Gastroesophageal sphincter (tissue), 4 donors: ENCODE measurements around the gene AASDH. TPM values are rescaled to one million over a fixed set of nuclear protein-coding genes. Genes with fewer than 3 reads are reported as not detected.

Experiments
- ATAC-seq: fragments of 150-250 bp; one replicate; pipeline ENCODE4 v1.9.1; 2016; ENCODE audit warnings: mild to moderate bottlenecking, moderate library complexity
- H3K27ac ChIP-seq, 4 donors: fragments of 200-600 bp; sonication (generic) in 3 of 4; 1 replicate in 3 of 4; 2 replicates in 1 of 4; pipeline ENCODE4 v1.5.1; 2016 to 2019
- H3K27me3 ChIP-seq: fragments of 200-600 bp; sonication (generic); one replicate; pipeline ENCODE4 v1.5.1; 2019
- H3K36me3 ChIP-seq, 2 donors: fragments of 200-600 bp; sonication (generic); one replicate each; pipeline ENCODE4 v1.5.1; 2019; ENCODE audit warnings: control low read depth in 1 of 2
- H3K4me1 ChIP-seq, 3 donors: fragments of 200-600 bp; sonication (generic); 1 replicate in 2 of 3; 2 replicates in 1 of 3; pipeline ENCODE4 v1.5.1; 2016 to 2019; ENCODE audit warnings: control low read depth in 2 of 3
- H3K4me3 ChIP-seq, 2 donors: fragments of 200-600 bp; sonication (generic); one replicate each; pipeline ENCODE4 v1.5.1; 2019; ENCODE audit warnings: mild to moderate bottlenecking in 1 of 2, moderate library complexity in 1 of 2
- H3K9me3 ChIP-seq, 3 donors: fragments of 200-600 bp; sonication (generic); one replicate each; pipeline ENCODE4 v1.5.1; 2017 to 2019; ENCODE audit warnings: control low read depth in 2 of 3
- EP300 ChIP-seq: sonication (generic); formaldehyde crosslinking; IDR thresholded peaks from one replicate; pipeline ENCODE4 v1.6.1; 2017; ENCODE audit warnings: antibody characterized with exemption, mild to moderate bottlenecking
- POLR2A ChIP-seq, 2 donors: fragments of 450-650 bp; IDR thresholded peaks; one replicate each; pipeline ENCODE4 v1.6.1; 2017; ENCODE audit warnings: antibody characterized with exemption in 2 of 2, mild to moderate bottlenecking in 2 of 2, moderate library complexity in 1 of 2
- POLR2AphosphoS5 ChIP-seq: sonication (generic); formaldehyde crosslinking; IDR thresholded peaks from one replicate; pipeline ENCODE4 v1.6.1; 2017; ENCODE audit warnings: antibody characterized with exemption
- WGBS, 2 donors: methylation state at CpG; one replicate each; pipeline ENCODE4 v1.1.5; 2018; ENCODE audit warnings: low coverage in 1 of 2; 5-methylcytosine and 5-hydroxymethylcytosine counted together
- total RNA-seq, 4 donors: library from RNA; depleted of rRNA; stranded (reverse); fragments of >200 nt; gene quantifications; one replicate each; pipeline ENCODE4 v1.1.0, GENCODE V29; 2016
- TF ChIP-seq, protein P1 (sequence below), 4 experiments: fragments of 200-600 bp in 2 of 4; fragments of 450-650 bp in 2 of 4; sonication (generic) in 1 of 4; IDR thresholded peaks; one replicate each; pipeline ENCODE4 v1.5.1; 2017 to 2019; ENCODE audit warnings: antibody characterized with exemption in 4 of 4, mild to moderate bottlenecking in 2 of 4, moderate library complexity in 2 of 4

The AASDH gene
- total RNA-seq, 4 donors from 2014 or later = 4.5 to 13.1 (median 9.5) TPM

DNA sequence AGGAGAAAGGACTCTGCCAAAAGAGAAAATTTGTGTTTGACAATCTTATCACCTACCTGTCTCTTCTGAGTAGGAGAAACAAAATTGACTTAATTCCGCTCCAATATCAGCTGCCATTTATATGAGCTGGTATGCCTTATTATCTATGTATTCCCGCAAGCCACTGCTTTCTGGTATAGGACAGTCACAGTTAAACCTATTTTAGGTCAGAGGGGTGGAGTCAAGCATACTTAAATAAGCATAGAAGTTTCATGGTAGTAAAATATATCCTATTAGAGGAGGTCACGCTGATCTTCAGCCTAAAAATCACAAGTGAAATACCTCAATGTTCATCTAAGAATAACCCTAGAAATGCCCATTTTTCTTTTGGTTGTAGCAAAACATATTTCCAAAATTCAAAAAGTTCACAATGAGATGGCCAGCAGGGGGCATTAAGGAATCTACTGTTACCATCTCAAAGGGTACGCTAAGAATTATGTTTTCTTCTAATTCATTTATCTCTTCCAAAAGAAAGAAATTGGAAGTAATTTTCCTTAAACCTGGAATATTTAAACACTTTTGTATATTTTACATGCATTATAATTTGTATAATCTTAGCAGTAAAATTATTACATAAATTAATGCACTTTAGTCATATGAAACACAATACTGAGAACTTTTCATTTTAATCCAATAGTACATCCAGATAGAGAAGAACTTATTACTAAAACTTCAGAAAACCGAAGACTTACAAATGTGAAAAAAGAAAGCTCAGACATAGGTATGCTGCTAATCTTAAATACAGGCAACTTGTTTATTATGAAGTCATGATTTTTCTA, 37.6 kb upstream of the AASDH start:
- ATAC-seq = no peak
- H3K36me3 ChIP-seq = no peaks in the 10 kb centered on the region
- no peaks in the 10 kb centered on the region for H3K9me3 ChIP-seq
- 49 to 50% methylated on average over 5 of the region's 5 CpGs for WGBS, 2 donors
- no peaks in the 10 kb centered on the region for H3K4me1 ChIP-seq
- no peak for TF ChIP-seq EP300
- TF ChIP-seq, protein P1, sequence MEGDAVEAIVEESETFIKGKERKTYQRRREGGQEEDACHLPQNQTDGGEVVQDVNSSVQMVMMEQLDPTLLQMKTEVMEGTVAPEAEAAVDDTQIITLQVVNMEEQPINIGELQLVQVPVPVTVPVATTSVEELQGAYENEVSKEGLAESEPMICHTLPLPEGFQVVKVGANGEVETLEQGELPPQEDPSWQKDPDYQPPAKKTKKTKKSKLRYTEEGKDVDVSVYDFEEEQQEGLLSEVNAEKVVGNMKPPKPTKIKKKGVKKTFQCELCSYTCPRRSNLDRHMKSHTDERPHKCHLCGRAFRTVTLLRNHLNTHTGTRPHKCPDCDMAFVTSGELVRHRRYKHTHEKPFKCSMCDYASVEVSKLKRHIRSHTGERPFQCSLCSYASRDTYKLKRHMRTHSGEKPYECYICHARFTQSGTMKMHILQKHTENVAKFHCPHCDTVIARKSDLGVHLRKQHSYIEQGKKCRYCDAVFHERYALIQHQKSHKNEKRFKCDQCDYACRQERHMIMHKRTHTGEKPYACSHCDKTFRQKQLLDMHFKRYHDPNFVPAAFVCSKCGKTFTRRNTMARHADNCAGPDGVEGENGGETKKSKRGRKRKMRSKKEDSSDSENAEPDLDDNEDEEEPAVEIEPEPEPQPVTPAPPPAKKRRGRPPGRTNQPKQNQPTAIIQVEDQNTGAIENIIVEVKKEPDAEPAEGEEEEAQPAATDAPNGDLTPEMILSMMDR (IDR thresholded peaks at IDR 0.05) = peak; percentile 59 to 64 (median 60)
- H3K27ac ChIP-seq = no peak overlapping the region
- H3K4me3 ChIP-seq = no peak overlapping the region
- H3K27me3 ChIP-seq = no peaks in the 10 kb centered on the region

DNA sequence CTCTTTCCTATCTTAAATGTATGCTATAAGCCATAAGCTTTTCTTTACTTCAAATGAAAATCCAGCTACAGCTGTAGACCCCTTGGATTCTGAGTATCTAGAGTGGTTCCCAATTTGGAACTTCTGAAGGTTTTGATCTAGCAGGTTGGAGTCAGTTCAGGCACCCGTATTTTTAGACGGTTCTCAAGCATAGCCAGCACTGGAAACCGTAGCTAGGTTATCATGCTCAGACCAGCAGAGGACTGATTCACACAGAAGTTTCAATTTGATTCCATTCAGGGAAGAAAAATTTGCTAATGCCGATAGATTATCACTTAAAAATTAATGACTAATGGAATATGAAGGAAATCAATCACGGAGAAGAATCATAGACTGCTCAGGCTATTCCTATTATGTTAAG, 36.9 kb upstream of the AASDH start:
- Histone ChIP-seq H3K4me3 (no peak overlapping the region), H3K27ac (no peak overlapping the region), H3K9me3 (no peaks in the 10 kb centered on the region), H3K36me3 (no peaks in the 10 kb centered on the region), H3K4me1 (no peaks in the 10 kb centered on the region), H3K27me3 (no peaks in the 10 kb centered on the region)
- no peak for TF ChIP-seq POLR2AphosphoS5
- TF ChIP-seq, protein P1 (IDR thresholded peaks at IDR 0.05) = no peak
- no peak for TF ChIP-seq EP300
- TF ChIP-seq POLR2A (IDR thresholded peaks at IDR 0.05) = no peak
- 85 to 97% methylated on average over 5 of the region's 5 CpGs for WGBS, 2 donors
- no peak for ATAC-seq

DNA sequence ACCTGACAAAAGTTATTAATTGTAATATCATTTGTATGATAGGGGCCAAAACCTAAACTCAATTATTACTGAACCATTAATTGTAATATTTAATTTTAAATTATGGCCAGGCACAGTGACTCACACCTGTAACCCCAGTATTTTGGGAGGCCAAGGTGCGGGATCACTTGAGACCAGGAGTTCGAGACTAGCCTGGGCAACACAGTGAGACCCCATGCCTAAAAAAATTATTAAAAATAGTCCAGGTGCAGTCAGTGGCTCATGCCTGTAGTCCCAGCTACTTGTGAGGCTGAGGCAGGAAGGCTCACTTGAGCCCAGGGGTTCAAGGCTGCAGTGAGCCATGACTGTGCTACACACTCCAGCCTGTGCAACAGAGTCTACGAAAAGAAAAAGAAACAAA, 30.1 kb upstream of the AASDH start:
- Histone ChIP-seq H3K36me3 (no peaks in the 10 kb centered on the region), H3K27ac (no peak overlapping the region), H3K4me3 (no peak overlapping the region), H3K4me1 (no peaks in the 10 kb centered on the region), H3K27me3 (no peaks in the 10 kb centered on the region), H3K9me3 (no peaks in the 10 kb centered on the region)
- ATAC-seq = no peak
- TF ChIP-seq, protein P1 (IDR thresholded peaks at IDR 0.05) = no peak
- TF ChIP-seq EP300 (no peak), POLR2A (IDR thresholded peaks at IDR 0.05) (no peak), POLR2AphosphoS5 (no peak)
- 97 to 100% methylated on average over 1 to 3 of the region's 3 CpGs for WGBS, 2 donors

DNA sequence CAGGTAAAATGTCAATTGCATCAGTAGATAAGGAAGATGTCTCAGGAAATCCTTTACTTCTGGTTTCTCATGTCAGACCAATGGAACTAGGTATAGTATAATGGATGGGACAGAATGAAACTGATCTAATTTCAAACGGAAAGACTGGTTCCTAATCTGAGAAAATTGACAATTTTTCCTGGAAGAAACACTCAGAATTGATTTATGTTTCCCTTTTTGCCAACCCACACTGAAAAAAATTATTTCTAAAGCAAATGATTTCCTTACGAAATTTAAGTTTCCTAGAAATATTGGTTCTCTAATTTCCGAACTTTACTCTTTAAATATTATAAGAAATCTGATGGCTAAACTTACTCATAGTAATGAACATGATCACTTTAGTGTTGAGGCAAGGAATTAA, 29.1 kb upstream of the AASDH start:
- no peak overlapping the region for H3K27ac ChIP-seq
- TF ChIP-seq, protein P1 (IDR thresholded peaks at IDR 0.05) = no peak
- no peak for TF ChIP-seq POLR2A (IDR thresholded peaks at IDR 0.05)
- no peaks in the 10 kb centered on the region for H3K36me3 ChIP-seq

DNA sequence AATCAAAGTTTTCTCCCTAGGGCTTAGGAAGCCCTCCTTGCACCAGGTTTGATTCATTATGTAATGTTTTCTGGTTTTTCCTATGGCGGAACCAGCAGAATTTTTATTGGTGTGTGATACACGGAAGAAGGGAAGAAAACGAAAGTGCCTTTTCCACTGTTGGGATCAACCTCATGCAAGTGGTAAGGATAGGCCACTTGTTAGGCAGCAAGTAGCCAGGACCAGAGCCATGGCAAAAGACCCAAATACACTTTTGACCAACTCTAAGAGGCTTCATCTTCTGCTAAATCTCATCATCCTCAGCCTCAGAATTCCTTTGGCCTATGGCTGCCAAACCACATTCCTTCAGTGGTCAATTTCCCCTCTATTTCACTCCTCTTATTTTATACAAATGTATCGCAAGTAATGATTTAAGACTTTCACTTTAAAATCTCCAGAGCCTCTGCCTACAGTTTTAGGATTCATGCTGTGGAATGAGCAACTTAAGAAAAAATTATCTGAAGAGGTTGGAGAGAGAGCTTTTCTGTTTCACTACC, 26.9 kb upstream of the AASDH start:
- H3K27ac ChIP-seq = no peak overlapping the region
- TF ChIP-seq, protein P1 (IDR thresholded peaks at IDR 0.05) = no peak
- TF ChIP-seq POLR2A (IDR thresholded peaks at IDR 0.05) = no peak
- TF ChIP-seq POLR2AphosphoS5 = no peak
- TF ChIP-seq EP300 = no peak
- H3K4me1 ChIP-seq = peaks cover 0 to 23% (median 3%) of the 10 kb centered on the region in 3 donors
- no peak for ATAC-seq
- no peaks in the 10 kb centered on the region for H3K27me3 ChIP-seq
- no peak overlapping the region for H3K4me3 ChIP-seq
- no peaks in the 10 kb centered on the region for H3K9me3 ChIP-seq
- H3K36me3 ChIP-seq = no peaks in the 10 kb centered on the region
- 68 to 90% methylated on average over 2 to 3 of the region's 4 CpGs for WGBS, 2 donors

More for the DNA sequence above, 29.1 kb upstream of the AASDH start:
- Histone ChIP-seq H3K9me3 (no peaks in the 10 kb centered on the region), H3K4me3 (no peak overlapping the region), H3K27me3 (no peaks in the 10 kb centered on the region), H3K4me1 (peaks cover 0 to 4% (median 0%) of the 10 kb centered on the region in 3 donors)
- no peak for ATAC-seq
- WGBS, 2 donors = 66 to 85% methylated on average over 3 of the region's 3 CpGs
